Measurements from ENCODE around the gene DOLPP1.

Gene DOLPP1

GRCh38 chr9:129068990-129069861 lies 11.7 kb upstream of the DOLPP1 start:
- Histone ChIP-seq H3K9me3 (ENCODE audit: control insufficient read depth, low read length) (no peaks in the 10 kb centered on the region), H3K4me3 (ENCODE audit: low read length) (no peak overlapping the region), H3K27me3 (replicated peaks; ENCODE audit: control insufficient read depth, insufficient read depth, low read length) (no peaks in the 10 kb centered on the region), H3K4me1 (ENCODE audit: control insufficient read depth, insufficient read depth, low read length) (no peaks in the 10 kb centered on the region), H3K36me3 (ENCODE audit: control insufficient read depth, insufficient read depth, low read length, severe bottlenecking) (peaks cover 40% of the 10 kb centered on the region), H3K9ac (ENCODE audit: low read length) (no peak overlapping the region)
- no peak for DNase-seq (ENCODE audit: low read depth)

GRCh38 chr9:129069862-129070641 lies 10.9 kb upstream of the DOLPP1 start:
- H3K4me3 ChIP-seq (ENCODE audit: low read length), result no peak overlapping the region
- no peaks in the 10 kb centered on the region for H3K9me3 ChIP-seq (ENCODE audit: control insufficient read depth, low read length)
- H3K9ac ChIP-seq (ENCODE audit: low read length), result no peak overlapping the region
- H3K4me1 ChIP-seq (ENCODE audit: control insufficient read depth, insufficient read depth, low read length), result no peaks in the 10 kb centered on the region
- H3K27me3 ChIP-seq (replicated peaks; ENCODE audit: control insufficient read depth, insufficient read depth, low read length), result no peaks in the 10 kb centered on the region
- H3K36me3 ChIP-seq (ENCODE audit: control insufficient read depth, insufficient read depth, low read length, severe bottlenecking), result peaks cover 32% of the 10 kb centered on the region
- no peak for DNase-seq (ENCODE audit: low read depth)

- no peak overlapping the region for H3K4me3 ChIP-seq (ENCODE audit: low read length)
- H3K9ac ChIP-seq (ENCODE audit: low read length), result no peak overlapping the region
- H3K27me3 ChIP-seq (replicated peaks; ENCODE audit: control insufficient read depth, insufficient read depth, low read length), result no peaks in the 10 kb centered on the region
- H3K36me3 ChIP-seq (ENCODE audit: control insufficient read depth, insufficient read depth, low read length, severe bottlenecking), result peaks cover 25% of the 10 kb centered on the region
- no peak for DNase-seq (ENCODE audit: low read depth)
- H3K9me3 ChIP-seq (ENCODE audit: control insufficient read depth, low read length), result no peaks in the 10 kb centered on the region
- no peaks in the 10 kb centered on the region for H3K4me1 ChIP-seq (ENCODE audit: control insufficient read depth, insufficient read depth, low read length)
Measured at GRCh38 chr9:129070696-129071525, 10.0 kb upstream of the DOLPP1 start.

GRCh38 chr9:129071526-129072126 lies 9.3 kb upstream of the DOLPP1 start:
- H3K4me1 ChIP-seq (ENCODE audit: control insufficient read depth, insufficient read depth, low read length), result no peaks in the 10 kb centered on the region
- H3K4me3 ChIP-seq (ENCODE audit: low read length), result no peak overlapping the region
- no peak for DNase-seq (ENCODE audit: low read depth)
- no peaks in the 10 kb centered on the region for H3K9me3 ChIP-seq (ENCODE audit: control insufficient read depth, low read length)
- no peak overlapping the region for H3K9ac ChIP-seq (ENCODE audit: low read length)
- peaks cover 24% of the 10 kb centered on the region for H3K36me3 ChIP-seq (ENCODE audit: control insufficient read depth, insufficient read depth, low read length, severe bottlenecking)
- no peaks in the 10 kb centered on the region for H3K27me3 ChIP-seq (replicated peaks; ENCODE audit: control insufficient read depth, insufficient read depth, low read length)

GRCh38 chr9:129072171-129072570 lies 8.7 kb upstream of the DOLPP1 start:
- H3K4me3 ChIP-seq (ENCODE audit: low read length), result no peak overlapping the region
- no peaks in the 10 kb centered on the region for H3K27me3 ChIP-seq (replicated peaks; ENCODE audit: control insufficient read depth, insufficient read depth, low read length)
- no peak overlapping the region for H3K9ac ChIP-seq (ENCODE audit: low read length)
- H3K4me1 ChIP-seq (ENCODE audit: control insufficient read depth, insufficient read depth, low read length), result no peaks in the 10 kb centered on the region
- H3K9me3 ChIP-seq (ENCODE audit: control insufficient read depth, low read length), result no peaks in the 10 kb centered on the region
- peaks cover 23% of the 10 kb centered on the region for H3K36me3 ChIP-seq (ENCODE audit: control insufficient read depth, insufficient read depth, low read length, severe bottlenecking)
- DNase-seq (ENCODE audit: low read depth), result no peak

- no peaks in the 10 kb centered on the region for H3K4me1 ChIP-seq (ENCODE audit: control insufficient read depth, insufficient read depth, low read length)
- H3K4me3 ChIP-seq (ENCODE audit: low read length), result no peak overlapping the region
- H3K9ac ChIP-seq (ENCODE audit: low read length), result no peak overlapping the region
- no peaks in the 10 kb centered on the region for H3K9me3 ChIP-seq (ENCODE audit: control insufficient read depth, low read length)
- H3K27me3 ChIP-seq (replicated peaks; ENCODE audit: control insufficient read depth, insufficient read depth, low read length), result no peaks in the 10 kb centered on the region
- DNase-seq (ENCODE audit: low read depth), result no peak
- peaks cover 11% of the 10 kb centered on the region for H3K36me3 ChIP-seq (ENCODE audit: control insufficient read depth, insufficient read depth, low read length, severe bottlenecking)
Measured at GRCh38 chr9:129073404-129073803, 7.5 kb upstream of the DOLPP1 start.

- Histone ChIP-seq H3K9me3 (ENCODE audit: control insufficient read depth, low read length) (no peaks in the 10 kb centered on the region), H3K27me3 (replicated peaks; ENCODE audit: control insufficient read depth, insufficient read depth, low read length) (no peaks in the 10 kb centered on the region), H3K36me3 (ENCODE audit: control insufficient read depth, insufficient read depth, low read length, severe bottlenecking) (peaks cover 4% of the 10 kb centered on the region), H3K4me1 (ENCODE audit: control insufficient read depth, insufficient read depth, low read length) (no peaks in the 10 kb centered on the region), H3K9ac (ENCODE audit: low read length) (no peak overlapping the region), H3K4me3 (ENCODE audit: low read length) (no peak overlapping the region)
- DNase-seq (ENCODE audit: low read depth), result no peak
Measured at GRCh38 chr9:129074106-129074505, 6.8 kb upstream of the DOLPP1 start.

- H3K4me3 ChIP-seq (ENCODE audit: low read length), result no peak overlapping the region
- DNase-seq (ENCODE audit: low read depth), result no peak
- H3K9ac ChIP-seq (ENCODE audit: low read length), result no peak overlapping the region
- H3K27me3 ChIP-seq (replicated peaks; ENCODE audit: control insufficient read depth, insufficient read depth, low read length), result no peaks in the 10 kb centered on the region
- H3K36me3 ChIP-seq (ENCODE audit: control insufficient read depth, insufficient read depth, low read length, severe bottlenecking), result no peaks in the 10 kb centered on the region
- no peaks in the 10 kb centered on the region for H3K9me3 ChIP-seq (ENCODE audit: control insufficient read depth, low read length)
- peaks cover 5% of the 10 kb centered on the region for H3K4me1 ChIP-seq (ENCODE audit: control insufficient read depth, insufficient read depth, low read length)
Measured at GRCh38 chr9:129075996-129076639, 4.8 kb upstream of the DOLPP1 start.

- no peak overlapping the region for H3K9ac ChIP-seq (ENCODE audit: low read length)
- H3K36me3 ChIP-seq (ENCODE audit: control insufficient read depth, insufficient read depth, low read length, severe bottlenecking), result no peaks in the 10 kb centered on the region
- peaks cover 7% of the 10 kb centered on the region for H3K4me1 ChIP-seq (ENCODE audit: control insufficient read depth, insufficient read depth, low read length)
- no peak overlapping the region for H3K4me3 ChIP-seq (ENCODE audit: low read length)
- H3K9me3 ChIP-seq (ENCODE audit: control insufficient read depth, low read length), result no peaks in the 10 kb centered on the region
- no peak for DNase-seq (ENCODE audit: low read depth)
- H3K27me3 ChIP-seq (replicated peaks; ENCODE audit: control insufficient read depth, insufficient read depth, low read length), result no peaks in the 10 kb centered on the region
Measured at GRCh38 chr9:129076640-129077037, 4.3 kb upstream of the DOLPP1 start.

GRCh38 chr9:129077236-129077635 lies 3.7 kb upstream of the DOLPP1 start:
- Histone ChIP-seq H3K36me3 (ENCODE audit: control insufficient read depth, insufficient read depth, low read length, severe bottlenecking) (no peaks in the 10 kb centered on the region), H3K9me3 (ENCODE audit: control insufficient read depth, low read length) (no peaks in the 10 kb centered on the region), H3K27me3 (replicated peaks; ENCODE audit: control insufficient read depth, insufficient read depth, low read length) (no peaks in the 10 kb centered on the region), H3K4me3 (ENCODE audit: low read length) (no peak overlapping the region), H3K9ac (ENCODE audit: low read length) (no peak overlapping the region), H3K4me1 (ENCODE audit: control insufficient read depth, insufficient read depth, low read length) (peaks cover 13% of the 10 kb centered on the region)
- DNase-seq (ENCODE audit: low read depth), result no peak
